GM13976 (cell line): ENCODE data around the gene BCAS3.
"Not testable (repeated sequence)": the region's sequence is repeated elsewhere in the genome, so short reads cannot be mapped to it uniquely, and the experiment has no call there.

Source experiments
- DNase-seq: peaks from one replicate; pipeline ENCODE4 v3.0.0; 2012; ENCODE audit warnings: low spot score
- in situ Hi-C: fragments of 300-500 bp; cut with MboI; formaldehyde crosslinking; loops from one replicate; pipeline ENCODE4 v1.12.0; 2022; ENCODE audit warnings: low sequenced_read_pairs, mixed read lengths, inconsistent platforms; ENCODE audit not compliant: unreplicated experiment
- TF ChIP-seq, protein P1 (sequence below): IDR thresholded peaks from 2 replicates; pipeline ENCODE4 v1.5.1; 2012; ENCODE audit warnings: borderline replicate concordance, mild to moderate bottlenecking; ENCODE audit not compliant: insufficient read depth; ENCODE audit errors: extremely low read depth, missing control alignments, control extremely low read depth

The BCAS3 gene

GRCh38 chr17:61425682-61426481 lies 748.2 kb downstream of the BCAS3 start:
- no peak for DNase-seq
- TF ChIP-seq, protein P1, sequence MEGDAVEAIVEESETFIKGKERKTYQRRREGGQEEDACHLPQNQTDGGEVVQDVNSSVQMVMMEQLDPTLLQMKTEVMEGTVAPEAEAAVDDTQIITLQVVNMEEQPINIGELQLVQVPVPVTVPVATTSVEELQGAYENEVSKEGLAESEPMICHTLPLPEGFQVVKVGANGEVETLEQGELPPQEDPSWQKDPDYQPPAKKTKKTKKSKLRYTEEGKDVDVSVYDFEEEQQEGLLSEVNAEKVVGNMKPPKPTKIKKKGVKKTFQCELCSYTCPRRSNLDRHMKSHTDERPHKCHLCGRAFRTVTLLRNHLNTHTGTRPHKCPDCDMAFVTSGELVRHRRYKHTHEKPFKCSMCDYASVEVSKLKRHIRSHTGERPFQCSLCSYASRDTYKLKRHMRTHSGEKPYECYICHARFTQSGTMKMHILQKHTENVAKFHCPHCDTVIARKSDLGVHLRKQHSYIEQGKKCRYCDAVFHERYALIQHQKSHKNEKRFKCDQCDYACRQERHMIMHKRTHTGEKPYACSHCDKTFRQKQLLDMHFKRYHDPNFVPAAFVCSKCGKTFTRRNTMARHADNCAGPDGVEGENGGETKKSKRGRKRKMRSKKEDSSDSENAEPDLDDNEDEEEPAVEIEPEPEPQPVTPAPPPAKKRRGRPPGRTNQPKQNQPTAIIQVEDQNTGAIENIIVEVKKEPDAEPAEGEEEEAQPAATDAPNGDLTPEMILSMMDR: no peak
- in situ Hi-C loops: loop anchor here (10.0 kb wide), 1 partner anchor 129 kb away; no protein-coding TSS in a partner anchor

DNA sequence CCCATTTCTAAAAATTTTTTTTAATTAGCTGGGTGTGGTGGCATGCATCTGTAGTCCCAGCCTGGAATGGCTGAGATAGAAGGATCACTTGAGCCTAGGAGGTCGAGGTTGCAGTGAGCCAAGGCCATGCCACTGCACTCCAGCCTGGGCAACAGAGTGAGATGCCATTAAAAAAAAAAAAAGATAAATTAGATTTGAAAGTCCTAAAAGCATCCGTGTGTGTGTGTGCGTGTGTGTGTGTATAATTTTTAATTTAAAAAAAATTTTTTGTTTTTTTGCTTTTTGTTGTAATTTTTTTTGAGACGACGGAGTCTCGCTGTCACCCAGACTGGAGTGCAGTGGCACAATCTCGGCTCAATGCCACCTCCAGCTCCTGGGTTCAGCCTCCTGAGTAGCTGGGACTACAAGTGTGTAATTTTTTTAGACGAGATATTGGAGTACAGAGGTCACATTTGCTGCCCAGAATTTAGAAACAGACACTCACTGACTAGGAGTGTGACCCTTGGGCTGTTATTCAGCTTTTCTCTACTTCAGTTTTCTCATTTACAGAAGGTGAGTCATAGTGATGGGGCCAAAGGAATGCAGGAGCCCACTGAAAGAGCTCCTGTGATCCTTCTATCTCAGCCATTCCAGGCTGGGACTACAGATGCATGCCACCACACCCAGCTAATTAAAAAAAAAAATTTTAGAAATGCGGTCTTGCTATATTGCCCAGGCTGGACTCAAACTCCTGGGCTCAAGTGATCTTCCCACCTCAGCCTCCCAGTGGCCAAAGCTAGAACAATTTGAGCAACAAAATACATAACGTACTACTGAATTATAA lies 749.0 kb downstream of the BCAS3 start:
- TF ChIP-seq, protein P1: no peak
- DNase-seq: no peak
- in situ Hi-C loops: loop anchor here (10.0 kb wide), 1 partner anchor 128 kb away; no protein-coding TSS in a partner anchor

DNA sequence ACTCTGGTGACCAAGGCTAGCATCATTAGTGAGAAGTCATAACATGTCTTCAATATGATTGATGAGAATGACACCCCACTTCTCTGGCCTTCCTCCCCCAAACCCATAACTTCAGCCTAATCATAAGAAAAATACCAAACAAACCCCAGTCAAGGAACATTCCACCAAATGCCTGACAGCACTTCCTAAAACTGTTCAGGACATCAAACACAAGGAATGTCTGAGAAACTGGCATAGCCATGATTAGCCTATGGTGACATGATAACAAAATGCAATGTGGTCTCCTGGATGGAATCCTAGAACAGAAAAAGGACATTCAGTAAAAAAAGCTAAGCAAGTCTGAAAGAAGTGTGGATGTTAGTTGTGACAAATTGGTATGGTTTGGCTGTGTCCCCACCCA lies 749.9 kb downstream of the BCAS3 start:
- no peak for DNase-seq
- in situ Hi-C loops: loop anchor here (10.0 kb wide), 1 partner anchor 127 kb away; no protein-coding TSS in a partner anchor
- TF ChIP-seq, protein P1: no peak

- in situ Hi-C loops: loop anchor here (10.0 kb wide), 1 partner anchor 126 kb away; no protein-coding TSS in a partner anchor
- no peak for DNase-seq
- TF ChIP-seq, protein P1: no peak
These were observed 751.6 kb downstream of the BCAS3 start for GRCh38 chr17:61429274-61429673.

DNA sequence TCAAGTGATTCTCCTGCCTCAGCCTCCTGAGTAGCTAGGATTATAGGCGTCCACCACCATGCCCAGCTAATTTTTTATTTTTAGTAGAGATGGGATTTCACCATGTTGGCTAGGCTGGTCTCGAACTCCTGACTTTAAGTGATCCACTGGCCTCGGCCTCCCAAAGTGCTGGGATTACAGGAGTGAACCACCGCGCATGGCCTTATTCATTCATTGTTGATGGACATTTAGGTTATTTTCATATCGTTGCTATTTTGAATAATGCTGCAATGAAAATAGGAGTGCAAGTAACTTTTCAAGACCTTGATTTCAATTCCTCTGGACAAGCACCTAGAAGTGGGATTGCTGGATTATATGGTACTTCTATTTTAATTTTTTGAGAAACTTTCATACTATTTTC lies 752.2 kb downstream of the BCAS3 start:
- in situ Hi-C loops: loop anchor here (10.0 kb wide), 1 partner anchor 125 kb away; no protein-coding TSS in a partner anchor

GRCh38 chr17:61431594-61432311 lies 754.1 kb downstream of the BCAS3 start:
- TF ChIP-seq, protein P1: no peak
- no peak for DNase-seq
- in situ Hi-C loops: no loop called here

More for the DNA sequence above, 752.2 kb downstream of the BCAS3 start:
- not testable (repeated sequence) for DNase-seq
